GOT3 (cell line): Measurements from ENCODE around the gene TLN1.

Source experiments
- DNase-seq: peaks from one replicate; lab custom pipeline; 2025; ENCODE audit warnings: mixed read lengths; lab: John Stamatoyannopoulos, UW

TLN1 gene

DNA sequence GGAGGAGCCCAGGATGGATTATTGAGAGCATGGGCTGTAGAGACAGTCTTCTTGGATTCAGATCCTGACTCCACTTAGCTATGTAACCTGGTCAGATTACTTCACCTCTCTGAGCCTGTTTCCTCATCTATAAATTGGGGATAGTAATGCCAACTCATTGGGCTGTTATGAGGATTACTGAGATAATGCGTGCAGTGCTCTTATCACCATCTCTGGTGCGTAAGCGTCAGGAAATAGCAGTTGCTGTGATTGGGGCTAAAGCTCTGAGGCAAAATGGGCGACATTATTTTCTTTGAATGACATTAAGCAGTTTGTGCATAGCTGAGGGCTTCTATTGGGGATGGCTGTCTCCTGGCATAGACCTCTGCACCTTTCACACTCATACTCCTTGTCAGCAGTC is 23.1 kb upstream of the TLN1 start:
- no peak for DNase-seq

DNA sequence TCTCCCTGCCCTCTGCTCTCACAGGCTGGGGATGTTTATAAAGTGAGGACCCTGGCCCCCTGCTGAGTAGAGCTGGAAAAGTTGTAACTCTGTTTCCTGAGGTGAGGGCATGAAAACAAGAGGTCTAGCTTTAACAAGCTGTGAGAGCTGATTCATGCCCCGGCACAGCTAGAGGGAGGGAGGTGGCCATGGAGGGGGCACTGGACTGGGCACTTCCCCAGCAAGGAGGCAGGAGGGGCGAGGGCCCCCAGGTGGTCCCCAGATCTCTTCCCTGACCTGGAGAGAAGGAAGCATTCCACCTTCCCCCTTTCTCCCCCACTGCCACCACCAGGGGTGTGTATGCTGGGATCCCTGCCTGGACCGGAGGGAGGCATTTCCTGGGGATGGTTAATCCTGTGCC is 22.3 kb upstream of the TLN1 start, which contains the start of gene MSMP:
TSS of gene MSMP (minus strand) at position 13 of the 400 bp plus-strand sequence. CDS start 147 bp downstream, outside the sequence.
- DNase-seq, result no peak

DNA sequence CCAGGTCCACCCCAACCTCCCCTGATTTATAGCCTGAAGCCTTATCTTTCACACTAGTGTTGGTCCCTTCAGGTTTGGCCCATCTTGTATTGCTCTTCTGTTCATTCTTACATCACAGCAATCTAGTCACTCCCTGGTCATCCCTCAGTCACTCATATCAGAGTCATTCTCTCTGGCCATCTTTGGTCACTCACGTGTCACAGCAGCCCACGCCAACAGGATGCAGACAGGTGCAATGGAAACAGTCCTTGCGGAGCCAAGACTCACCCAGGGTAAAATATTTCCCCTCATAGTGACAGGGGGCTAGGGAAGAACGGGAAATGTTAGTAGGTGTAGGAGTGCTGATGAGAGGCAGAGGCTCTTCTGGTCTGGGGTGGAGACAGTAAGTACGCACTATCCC is 21.5 kb upstream of the TLN1 start:
- DNase-seq, result no peak

DNA sequence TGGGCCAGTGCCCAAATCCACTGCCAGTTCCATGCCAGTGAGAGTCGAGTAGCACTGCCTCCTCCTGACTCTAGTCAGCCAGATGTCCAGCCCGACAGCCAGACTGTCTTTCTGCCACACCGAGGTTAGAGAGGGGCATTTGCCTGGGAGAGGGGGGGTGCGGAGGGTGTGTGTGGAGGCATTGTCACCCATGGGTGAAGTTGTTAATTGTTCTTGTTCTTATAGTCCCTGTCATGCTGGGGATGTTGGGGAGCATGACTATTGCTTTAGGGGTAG is 18.2 kb upstream of the TLN1 start:
- no peak for DNase-seq

DNA sequence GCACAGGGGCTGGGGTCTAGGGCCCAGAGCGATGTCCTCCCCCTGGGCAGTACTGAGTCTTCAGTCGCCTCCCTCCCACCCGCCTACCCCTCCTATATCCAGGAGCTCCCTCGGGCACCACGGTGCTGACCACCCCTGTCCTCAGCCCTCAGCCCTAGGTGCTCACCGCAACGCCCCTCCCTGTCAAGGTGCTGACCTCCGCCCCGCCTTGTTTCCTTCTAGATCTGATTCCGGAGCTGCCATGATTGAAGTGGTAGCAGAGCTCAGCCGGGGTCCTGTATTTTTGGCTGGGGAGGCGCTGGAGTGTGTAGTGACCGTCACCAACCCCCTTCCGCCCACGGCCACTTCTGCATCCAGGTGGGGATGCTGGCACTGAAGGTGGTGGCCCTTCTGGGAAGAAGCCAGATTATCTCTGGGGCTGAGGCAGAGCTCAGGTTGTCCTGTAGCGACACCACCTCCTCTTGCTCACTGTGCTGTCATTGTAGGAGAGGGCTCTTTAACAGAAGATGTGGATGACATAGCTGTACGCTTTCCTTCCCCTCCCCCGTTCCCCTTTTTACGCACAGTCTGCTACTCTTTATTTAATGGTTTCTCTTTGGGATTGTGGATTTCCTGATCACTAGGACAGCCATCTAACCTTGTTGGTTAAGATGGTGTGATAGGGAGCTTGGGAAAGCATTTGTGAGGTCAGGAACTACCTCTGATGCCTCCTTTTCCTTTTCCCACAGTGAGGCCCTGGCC is 17.7 kb upstream of the TLN1 start:
- no peak for DNase-seq

DNA sequence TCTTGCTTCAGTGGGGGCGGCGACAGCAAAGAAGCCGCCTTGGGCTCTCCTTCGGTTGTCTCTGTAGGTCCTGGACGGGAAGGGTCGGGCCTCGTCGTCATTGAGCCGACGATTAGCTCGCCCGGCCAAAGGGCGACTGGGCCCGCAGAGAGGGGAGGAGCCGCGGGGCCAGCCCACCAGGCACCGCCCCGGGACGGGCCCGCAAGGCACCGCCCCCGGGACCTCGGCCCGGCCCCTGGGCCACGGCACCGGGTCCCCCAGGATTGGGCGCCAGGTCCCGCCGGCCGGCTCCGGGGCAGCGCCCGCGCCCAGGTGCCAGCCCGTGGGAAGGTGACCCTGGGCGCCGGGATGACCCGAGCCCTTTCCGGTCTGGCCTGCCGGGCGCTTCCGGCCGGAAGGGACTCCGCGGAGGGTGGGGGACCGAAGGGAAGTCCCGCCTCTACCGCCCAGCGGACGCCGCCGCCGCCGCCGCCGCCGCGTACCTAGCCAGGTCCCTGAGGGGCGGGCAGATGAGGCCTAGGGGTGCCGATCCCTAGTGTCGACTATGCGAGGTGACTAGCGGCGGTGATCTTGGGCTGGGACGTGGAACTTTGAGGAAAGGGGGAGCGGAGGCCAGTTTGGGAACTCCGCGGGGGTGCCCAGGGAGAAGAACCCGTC is 17.0 kb upstream of the TLN1 start, which contains the start of the genes GBA2 and RGP1:
TSS of gene GBA2 (minus strand) at position 371 of the 657 bp plus-strand sequence. CDS start 524 bp downstream, outside the sequence.
TSS of gene RGP1 (plus strand) at position 430 of the 657 bp plus-strand sequence. CDS start 469 bp downstream, outside the sequence.
- no peak for DNase-seq

DNA sequence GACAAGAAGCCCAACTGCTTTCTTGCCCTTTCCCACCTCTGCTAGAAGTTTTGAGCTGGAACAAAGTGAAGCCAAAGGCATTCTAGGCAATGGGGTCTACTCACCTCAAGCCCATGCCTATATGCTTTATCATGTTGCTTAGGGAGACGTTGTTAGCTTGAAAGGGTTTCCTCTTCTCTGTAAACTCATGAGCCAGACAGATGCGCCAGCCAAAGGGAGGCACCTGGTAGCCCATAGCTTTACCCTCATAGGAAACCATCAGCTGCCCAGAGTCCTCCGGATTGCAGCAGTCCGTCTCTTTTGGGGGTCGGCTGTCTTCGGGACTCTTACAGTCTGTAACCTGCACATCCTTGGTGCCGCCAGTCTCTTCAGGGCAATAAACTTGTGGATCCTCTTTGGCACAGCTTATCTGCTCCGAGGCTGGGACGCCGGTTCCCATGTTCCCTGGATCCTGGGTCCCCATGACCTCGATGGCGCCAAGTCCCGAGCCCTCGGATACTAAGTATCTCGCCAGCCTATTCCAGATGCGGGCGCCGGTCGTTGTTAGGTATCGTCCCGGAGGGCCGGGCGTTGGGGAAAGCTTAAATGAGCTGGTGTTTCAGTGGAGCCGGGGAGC is 16.4 kb upstream of the TLN1 start:
- DNase-seq, result no peak

DNA sequence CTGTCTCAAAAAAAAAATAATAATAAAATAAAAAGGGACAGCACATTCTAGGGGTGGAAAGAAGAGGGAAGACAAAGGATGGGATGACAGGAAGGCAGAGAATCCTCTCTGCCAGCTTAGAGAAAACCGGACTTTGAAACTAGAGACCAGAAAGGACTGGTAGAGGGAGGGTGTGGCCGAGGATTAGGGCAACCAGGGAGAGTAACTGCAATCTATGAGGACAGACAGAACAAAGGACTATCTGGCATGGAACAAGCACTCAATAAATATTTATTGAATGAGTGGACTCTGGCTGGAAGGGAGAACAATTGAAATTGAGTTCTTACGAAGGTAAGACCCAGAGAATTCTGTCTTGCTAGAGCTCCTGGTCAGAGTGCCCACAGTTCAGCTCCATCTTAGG is 14.6 kb upstream of the TLN1 start:
- no peak for DNase-seq

DNA sequence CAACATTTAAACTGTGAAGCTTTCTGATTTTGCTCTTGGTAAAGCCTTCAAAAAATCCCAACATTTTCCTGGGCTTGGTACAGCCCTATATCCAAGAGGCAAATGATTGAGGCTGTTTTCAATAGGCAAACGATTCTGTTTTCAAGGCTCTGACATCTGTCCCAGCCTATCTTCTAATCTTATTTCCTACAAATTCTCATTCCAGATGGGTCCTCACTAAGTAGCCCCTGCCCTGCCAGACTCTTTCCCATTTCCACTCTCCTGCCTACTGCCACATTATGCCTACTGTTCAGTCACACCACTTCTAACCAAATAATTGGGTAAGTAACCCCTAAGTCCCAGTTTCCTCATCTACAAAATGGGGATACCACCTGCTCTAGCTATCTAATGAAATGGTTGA is 13.6 kb upstream of the TLN1 start:
- no peak for DNase-seq

DNA sequence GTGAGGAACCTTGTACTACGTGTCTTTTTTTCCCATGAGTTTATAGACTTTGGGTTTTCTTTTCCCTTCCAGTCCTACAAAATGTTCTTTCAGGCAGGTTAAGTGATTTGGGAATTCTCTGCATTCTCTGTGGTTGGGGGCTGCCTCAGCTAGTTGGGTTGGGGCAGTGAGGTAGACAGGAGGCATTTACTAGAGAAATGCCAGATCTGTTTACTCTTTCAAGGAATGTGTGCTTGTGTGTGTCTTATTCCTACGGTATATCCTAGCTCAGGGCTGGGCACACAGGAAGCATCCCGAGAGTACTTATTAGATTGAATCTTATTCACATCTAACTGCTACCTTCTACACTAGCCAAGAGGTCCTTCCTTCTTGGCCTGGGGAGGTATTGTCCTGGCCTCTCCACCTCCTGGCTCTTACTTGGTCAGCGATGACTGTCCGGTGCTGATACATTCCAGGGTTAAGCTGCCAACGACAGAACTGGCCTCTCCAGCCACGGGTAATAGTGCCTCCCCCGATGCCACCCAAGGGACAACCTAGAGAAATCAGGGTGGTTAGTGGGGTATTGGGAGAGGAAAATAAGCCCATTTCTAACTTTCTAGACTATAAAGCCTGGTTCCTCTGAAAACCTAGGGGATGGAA is 12.0 kb upstream of the TLN1 start:
- no peak for DNase-seq

DNA sequence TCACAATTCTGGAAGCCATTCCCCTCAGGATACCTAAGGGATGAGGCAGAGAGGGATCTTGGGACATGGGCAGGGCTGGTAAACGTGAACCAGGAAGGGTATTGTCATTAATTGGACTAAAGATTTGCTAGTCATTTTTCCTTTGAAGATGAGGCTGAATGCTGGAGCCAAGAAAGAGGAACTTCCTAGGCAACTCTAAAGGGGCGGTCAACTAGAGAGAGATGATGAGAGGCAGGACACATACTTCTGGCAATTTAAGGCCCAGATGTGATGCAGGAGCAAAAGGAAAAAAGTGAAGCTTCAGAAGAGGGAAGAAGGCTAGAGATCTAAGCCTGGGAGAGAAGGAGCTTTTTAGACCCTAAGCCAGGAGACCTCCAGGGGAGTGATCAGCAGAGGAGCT is 11.5 kb upstream of the TLN1 start:
- DNase-seq, result no peak

DNA sequence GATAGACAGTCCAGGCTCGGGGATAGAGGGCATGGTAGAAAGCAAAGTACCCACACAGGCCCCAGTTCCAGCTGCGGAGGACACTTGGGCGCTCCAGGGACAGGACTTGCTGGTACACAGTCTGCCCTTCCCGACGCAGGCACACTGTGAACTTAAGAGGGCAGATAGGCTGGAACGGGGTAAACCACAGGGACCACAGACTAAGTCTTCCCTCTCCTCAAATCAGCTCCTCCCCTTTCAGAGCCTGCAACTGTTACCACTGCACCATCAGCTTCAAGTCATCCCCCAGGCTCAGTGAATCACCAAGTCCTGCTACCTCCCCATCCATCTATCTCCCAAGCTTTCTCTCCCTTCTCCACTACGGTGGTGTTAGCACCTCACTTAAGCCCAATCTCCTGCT is 9.7 kb upstream of the TLN1 start:
- no peak for DNase-seq

DNA sequence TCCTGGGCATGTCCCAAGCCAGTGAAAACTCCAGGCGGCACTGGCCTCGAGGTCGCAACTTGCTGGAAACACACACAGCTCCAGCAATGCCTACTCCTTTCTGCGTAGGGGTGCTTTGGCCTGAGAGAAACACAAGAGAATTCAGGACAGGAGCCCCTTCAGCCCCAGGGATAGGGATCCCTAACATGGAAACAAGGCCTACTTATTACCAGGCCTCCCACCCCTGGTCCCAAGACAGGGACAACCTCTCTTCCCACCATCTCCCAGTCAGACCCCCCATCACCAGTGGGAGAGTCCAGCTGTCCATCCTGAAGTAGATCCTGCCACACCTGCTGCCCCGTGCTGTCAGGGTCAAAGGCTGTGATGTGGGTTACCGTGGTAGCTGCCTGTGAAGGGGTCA is 8.2 kb upstream of the TLN1 start:
- DNase-seq, result no peak

DNA sequence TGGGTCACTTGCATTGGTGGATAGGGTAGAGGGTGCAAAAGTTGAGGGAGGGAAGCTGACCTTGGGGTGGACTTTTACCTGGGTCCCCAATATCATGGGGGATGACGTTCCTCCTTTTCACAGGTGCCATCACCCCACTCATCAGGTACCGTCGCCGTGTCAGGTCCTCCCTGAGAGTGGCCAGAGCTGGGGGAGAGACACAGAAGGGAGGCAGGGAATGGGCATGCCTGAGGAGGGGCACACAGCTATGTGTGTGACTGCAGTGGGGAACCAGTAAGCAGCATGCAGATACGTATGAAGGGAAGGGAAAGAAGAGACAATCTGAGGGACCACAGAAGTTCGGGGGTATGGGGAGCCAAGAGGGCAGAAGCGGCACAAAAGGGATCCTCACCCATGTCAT is 6.9 kb upstream of the TLN1 start:
- no peak for DNase-seq

DNA sequence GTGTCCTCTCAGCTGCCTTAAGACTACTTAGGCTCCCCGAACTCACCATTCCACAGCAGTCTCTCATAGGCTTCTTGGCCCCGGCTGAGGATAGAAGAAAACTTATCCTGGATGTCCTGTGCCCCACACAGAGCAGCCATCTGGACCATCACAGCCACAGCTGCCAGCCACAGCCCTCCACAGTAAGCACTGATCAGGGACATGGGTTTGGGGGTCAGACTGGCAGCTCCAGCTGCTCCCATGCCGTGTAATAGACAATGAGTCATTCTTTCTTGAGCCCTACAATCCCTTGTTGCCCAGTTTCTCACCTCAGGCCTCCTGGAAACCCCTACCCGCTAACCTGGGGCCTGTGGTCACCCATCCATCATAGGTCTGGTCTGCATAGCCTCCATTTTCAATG is 6.2 kb upstream of the TLN1 start:
- DNase-seq, result no peak

DNA sequence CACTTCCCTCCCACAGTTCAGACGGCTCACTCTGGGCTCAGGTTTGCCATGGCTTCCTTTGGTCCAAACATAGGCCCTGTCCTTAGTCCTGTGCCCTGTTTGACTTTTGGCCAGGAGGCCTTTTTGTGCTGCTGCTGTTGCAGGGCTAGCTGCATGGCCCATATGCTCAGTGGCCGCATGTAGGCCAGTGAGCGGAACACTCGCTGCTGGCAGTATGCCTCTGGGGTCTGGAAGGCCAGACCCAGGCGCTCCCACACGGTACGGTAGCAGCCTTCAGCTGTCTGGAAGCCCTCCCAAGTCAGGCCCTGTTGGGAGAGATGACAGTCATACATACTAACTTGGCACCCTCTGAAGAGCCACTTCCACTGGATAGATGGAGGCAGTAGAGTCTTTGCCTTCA is 5.1 kb upstream of the TLN1 start:
- DNase-seq, result no peak

DNA sequence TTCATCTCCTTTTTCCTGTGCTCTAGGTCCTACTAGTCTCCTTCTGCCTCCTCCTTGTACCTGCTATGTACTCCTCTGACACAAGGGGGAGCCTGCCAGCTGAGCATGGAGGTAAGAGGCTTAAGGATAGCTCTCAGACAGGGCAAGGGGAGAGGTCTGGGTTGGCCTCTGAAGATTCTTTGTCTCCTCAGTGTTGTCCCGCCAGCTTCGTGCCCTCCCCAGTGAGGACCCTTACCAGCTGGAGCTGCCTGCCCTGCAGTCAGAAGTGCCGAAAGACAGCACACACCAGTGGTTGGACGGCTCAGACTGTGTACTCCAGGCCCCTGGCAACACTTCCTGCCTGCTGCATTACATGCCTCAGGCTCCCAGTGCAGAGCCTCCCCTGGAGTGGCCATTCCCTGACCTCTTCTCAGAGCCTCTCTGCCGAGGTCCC is 4.2 kb upstream of the TLN1 start:
- no peak for DNase-seq

DNA sequence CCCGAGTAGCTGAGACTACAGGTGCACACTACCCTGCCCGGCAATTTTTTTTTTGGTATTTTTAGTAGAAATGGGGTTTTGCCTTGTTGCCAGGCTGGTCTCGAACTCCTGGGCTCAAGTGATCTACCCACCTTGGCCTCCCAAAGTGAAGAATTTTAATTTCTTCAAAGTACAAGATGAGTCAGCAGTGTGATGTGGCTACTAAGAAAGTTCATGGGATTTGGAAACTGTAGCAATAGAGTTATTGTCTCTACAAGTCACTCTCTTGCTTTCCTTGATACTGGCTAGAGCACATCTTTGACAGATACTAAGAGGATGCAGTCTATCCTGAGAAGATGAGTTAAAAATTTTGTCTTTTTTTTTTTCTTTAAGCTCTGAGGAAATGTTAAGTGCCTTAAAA is 2.1 kb upstream of the TLN1 start:
- no peak for DNase-seq

DNA sequence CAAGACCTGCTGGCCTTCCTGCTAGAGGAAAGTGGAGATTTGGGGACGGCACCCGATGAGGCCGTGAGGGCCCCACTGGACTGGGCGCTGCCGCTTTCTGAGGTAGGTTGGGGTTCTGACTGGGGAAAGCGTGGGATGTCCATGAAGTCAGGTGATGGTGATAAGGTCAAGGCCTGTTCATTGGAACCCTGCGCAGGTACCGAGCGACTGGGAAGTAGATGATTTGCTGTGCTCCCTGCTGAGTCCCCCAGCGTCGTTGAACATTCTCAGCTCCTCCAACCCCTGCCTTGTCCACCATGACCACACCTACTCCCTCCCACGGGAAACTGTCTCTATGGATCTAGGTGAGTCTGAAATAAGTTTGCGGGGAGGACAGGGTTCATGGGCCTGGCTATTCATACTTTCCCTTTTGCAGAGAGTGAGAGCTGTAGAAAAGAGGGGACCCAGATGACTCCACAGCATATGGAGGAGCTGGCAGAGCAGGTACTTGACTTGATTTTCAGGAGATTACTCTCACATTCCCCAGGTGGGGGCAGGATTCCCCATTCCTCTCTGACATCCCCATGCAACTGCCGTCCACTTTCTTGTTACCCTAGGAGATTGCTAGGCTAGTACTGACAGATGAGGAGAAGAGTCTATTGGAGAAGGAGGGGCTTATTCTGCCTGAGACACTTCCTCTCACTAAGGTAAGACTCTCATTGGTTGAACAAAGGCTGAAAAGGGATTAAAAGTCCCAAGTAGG is 976 bp upstream of the TLN1 start:
- DNase-seq, result no peak

DNA sequence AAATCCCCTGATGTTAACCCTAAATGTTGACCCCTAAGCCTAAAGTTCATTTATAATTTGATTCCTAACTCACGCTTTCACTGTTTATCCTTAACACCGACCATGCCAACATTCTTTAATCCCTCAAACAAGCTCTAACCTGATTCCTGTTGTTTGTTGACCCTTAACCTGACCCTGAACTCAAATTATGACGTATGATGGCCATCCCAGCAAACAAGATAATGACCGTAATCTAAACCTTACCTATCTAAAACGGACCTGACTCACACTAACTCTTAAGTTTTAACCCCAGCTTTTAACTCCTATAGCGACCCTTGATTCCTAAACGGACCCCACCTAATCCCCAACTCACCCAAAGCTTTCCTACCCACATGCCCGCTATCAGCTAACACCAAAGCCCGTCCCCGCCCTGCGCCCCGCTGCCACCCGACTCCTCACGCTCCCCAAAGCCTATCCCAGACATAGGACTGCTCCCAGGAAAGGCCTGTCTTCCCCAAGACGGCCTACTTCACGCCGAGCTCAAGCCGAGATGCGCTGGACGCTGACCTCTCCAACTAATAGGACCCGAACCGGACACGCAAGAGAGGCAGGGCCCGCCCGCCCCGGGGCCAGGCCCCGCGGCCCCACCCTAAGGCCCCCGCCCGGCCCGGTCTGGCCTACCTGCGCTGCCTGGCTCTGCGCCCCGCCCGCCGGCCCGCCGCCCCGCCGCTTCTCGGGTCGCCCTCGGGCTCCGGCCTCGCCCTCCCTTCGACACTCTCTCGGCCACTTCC is 395 bp downstream of the TLN1 start:
- DNase-seq, result no peak

DNA sequence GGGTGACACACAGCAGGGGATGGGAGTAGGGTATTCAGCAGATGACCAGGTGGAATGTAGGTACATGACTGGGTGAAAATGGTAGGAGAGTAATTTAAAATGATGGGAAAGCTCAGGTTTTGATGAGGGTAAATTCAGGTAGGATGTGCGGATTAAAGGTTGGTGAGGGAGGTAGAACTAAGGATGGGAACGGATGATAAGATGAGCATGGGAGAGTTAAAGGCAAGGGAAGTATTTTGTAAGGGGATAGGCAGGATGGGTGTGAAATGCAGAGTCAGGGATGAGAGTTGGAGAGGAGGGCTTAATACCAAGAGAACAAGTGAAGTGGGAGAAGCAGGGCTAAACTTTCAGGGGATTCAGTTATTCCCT is 1.5 kb downstream of the TLN1 start:
- no peak for DNase-seq
